DOHH2 (cell line): ENCODE results near the gene TMEM156.
A peak's percentile ranks its signal among the peaks of the same experiment; 100 is the strongest.
"Not testable (repeated sequence)": the region's sequence is repeated elsewhere in the genome, so short reads cannot be mapped to it uniquely, and the experiment has no call there.

ENCODE experiments used
- H3F3A ChIP-seq: fragments of 200-600 bp; sonication (generic), shearing (Covaris generic); 2 replicates; pipeline ENCODE4 v1.6.0; 2016; ENCODE audit warnings: antibody characterized with exemption, mild to moderate bottlenecking; ENCODE audit not compliant: control insufficient read depth, insufficient read depth
- H3K27ac ChIP-seq: fragments of 200-600 bp; sonication (generic); 2 replicates; pipeline ENCODE4 v1.5.1; 2014; ENCODE audit warnings: low read depth, mild to moderate bottlenecking, low read length, moderate library complexity
- H3K27me3 ChIP-seq: fragments of 200-600 bp; sonication (generic); 2 replicates; pipeline ENCODE4 v1.6.1; 2014; ENCODE audit warnings: mild to moderate bottlenecking, low read length, mixed read lengths; ENCODE audit not compliant: control insufficient read depth
- H3K36me3 ChIP-seq: fragments of 200-600 bp; sonication (generic); 2 replicates; pipeline ENCODE4 v1.6.1; 2014; ENCODE audit warnings: mild to moderate bottlenecking, low read length, moderate library complexity, mixed read lengths; ENCODE audit not compliant: control insufficient read depth
- H3K4me1 ChIP-seq: fragments of 200-600 bp; sonication (generic); 2 replicates; pipeline ENCODE4 v1.6.1; 2014; ENCODE audit warnings: mild to moderate bottlenecking, low read length, mixed read lengths; ENCODE audit not compliant: control insufficient read depth
- H3K4me2 ChIP-seq: fragments of 200-600 bp; sonication (generic); 2 replicates; pipeline ENCODE4 v1.6.0; 2014; ENCODE audit warnings: mild to moderate bottlenecking, low read length, moderate library complexity
- H3K4me3 ChIP-seq: fragments of 200-600 bp; sonication (generic); 2 replicates; pipeline ENCODE4 v1.5.1; 2014; ENCODE audit warnings: mild to moderate bottlenecking, low read length, mixed read lengths
- H3K79me2 ChIP-seq: fragments of 200-600 bp; sonication (generic); 2 replicates; pipeline ENCODE4 v1.6.1; 2014; ENCODE audit warnings: mild to moderate bottlenecking, low read length, mixed read lengths; ENCODE audit not compliant: control insufficient read depth
- H3K9me2 ChIP-seq: fragments of 200-600 bp; sonication (generic); replicated peaks from 2 replicates; pipeline ENCODE4 v1.6.1; 2014; ENCODE audit warnings: mild to moderate bottlenecking, low read length, mixed read lengths; ENCODE audit not compliant: control insufficient read depth
- H3K9me3 ChIP-seq: fragments of 200-600 bp; sonication (generic); 2 replicates; pipeline ENCODE4 v1.6.1; 2014; ENCODE audit warnings: antibody characterized with exemption, low read length, mixed read lengths; ENCODE audit not compliant: control insufficient read depth, insufficient read depth
- H4K20me1 ChIP-seq: fragments of 200-600 bp; sonication (generic); 2 replicates; pipeline ENCODE4 v1.6.0; 2014; ENCODE audit warnings: low read depth, mild to moderate bottlenecking, antibody characterized with exemption, low read length, moderate library complexity; ENCODE audit not compliant: control insufficient read depth, insufficient read depth
- EZH2phosphoT487 ChIP-seq: fragments of 200-600 bp; sonication (generic); IDR thresholded peaks from 2 replicates; pipeline ENCODE4 v1.6.1; 2017; ENCODE audit warnings: borderline replicate concordance, mild to moderate bottlenecking, antibody characterized with exemption, low read length, moderate library complexity, mixed read lengths
- TF ChIP-seq, protein P1 (sequence below): fragments of 200-600 bp; sonication (generic); IDR thresholded peaks from one replicate; pipeline ENCODE4 v1.5.1; 2014; ENCODE audit warnings: antibody characterized with exemption, mild to moderate bottlenecking, low read depth, low read length; ENCODE audit not compliant: poor library complexity, severe bottlenecking

Gene TMEM156

DNA sequence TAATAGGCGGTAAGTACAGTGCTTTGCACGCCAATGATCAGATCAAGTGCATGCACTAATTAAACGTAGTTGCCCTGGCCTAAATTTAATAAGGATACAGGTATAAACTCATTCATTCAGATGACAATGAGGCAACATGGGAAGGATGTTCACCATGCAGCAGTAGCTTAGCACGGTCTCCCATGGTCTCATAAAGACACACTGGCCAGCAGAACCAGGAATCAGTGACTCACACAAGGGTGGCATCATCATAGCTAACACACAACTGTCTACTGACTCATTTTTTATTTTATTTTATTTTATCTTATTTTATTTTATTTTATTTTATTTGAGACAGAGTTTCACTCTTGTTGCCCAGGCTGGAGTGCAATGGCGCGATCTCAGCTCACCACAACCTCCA lies 42.7 kb downstream of the TMEM156 start:
- no peaks in the 10 kb centered on the region for H4K20me1 ChIP-seq
- no peak overlapping the region for H3K27ac ChIP-seq
- H3K9me2 ChIP-seq, result no peaks in the 10 kb centered on the region
- peaks cover 15% of the 10 kb centered on the region for H3F3A ChIP-seq
- TF ChIP-seq, protein P1, sequence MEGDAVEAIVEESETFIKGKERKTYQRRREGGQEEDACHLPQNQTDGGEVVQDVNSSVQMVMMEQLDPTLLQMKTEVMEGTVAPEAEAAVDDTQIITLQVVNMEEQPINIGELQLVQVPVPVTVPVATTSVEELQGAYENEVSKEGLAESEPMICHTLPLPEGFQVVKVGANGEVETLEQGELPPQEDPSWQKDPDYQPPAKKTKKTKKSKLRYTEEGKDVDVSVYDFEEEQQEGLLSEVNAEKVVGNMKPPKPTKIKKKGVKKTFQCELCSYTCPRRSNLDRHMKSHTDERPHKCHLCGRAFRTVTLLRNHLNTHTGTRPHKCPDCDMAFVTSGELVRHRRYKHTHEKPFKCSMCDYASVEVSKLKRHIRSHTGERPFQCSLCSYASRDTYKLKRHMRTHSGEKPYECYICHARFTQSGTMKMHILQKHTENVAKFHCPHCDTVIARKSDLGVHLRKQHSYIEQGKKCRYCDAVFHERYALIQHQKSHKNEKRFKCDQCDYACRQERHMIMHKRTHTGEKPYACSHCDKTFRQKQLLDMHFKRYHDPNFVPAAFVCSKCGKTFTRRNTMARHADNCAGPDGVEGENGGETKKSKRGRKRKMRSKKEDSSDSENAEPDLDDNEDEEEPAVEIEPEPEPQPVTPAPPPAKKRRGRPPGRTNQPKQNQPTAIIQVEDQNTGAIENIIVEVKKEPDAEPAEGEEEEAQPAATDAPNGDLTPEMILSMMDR, result no peak
- TF ChIP-seq EZH2phosphoT487, result no peak
- no peaks in the 10 kb centered on the region for H3K9me3 ChIP-seq
- peaks cover 12% of the 10 kb centered on the region for H3K79me2 ChIP-seq
- H3K4me1 ChIP-seq, result peaks cover 43% of the 10 kb centered on the region
- H3K4me2 ChIP-seq, result no peak overlapping the region
- H3K4me3 ChIP-seq, result no peak overlapping the region
- peaks cover 85% of the 10 kb centered on the region for H3K36me3 ChIP-seq
- H3K27me3 ChIP-seq, result no peaks in the 10 kb centered on the region

DNA sequence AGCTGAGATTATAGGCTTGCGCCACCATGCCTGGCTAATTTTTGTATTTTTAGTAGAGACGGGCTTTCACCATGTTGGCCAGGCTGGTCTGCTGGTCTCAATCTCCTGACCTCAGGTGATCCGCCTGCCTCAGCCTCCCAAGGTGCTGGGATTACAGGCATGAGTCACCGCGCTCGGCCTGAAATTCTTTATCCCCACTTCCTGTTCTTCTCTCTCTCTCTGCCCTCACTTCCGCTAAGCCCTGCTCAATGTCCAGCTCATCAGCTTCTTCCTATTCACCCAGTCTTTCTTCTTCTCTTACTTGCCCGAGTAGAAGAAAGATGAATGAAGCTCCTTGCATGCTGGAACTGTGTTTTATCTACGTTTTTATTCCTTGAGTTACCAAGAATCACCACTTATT lies 43.9 kb downstream of the TMEM156 start:
- not testable (repeated sequence) for H3K9me2 ChIP-seq, H4K20me1 ChIP-seq, H3K27ac ChIP-seq, H3K4me2 ChIP-seq, H3K79me2 ChIP-seq, H3K4me3 ChIP-seq, H3K27me3 ChIP-seq, H3K9me3 ChIP-seq
- Histone ChIP-seq H3K36me3 (peaks cover 84% of the 10 kb centered on the region), H3F3A (peaks cover 12% of the 10 kb centered on the region), H3K4me1 (peaks cover 43% of the 10 kb centered on the region)

DNA sequence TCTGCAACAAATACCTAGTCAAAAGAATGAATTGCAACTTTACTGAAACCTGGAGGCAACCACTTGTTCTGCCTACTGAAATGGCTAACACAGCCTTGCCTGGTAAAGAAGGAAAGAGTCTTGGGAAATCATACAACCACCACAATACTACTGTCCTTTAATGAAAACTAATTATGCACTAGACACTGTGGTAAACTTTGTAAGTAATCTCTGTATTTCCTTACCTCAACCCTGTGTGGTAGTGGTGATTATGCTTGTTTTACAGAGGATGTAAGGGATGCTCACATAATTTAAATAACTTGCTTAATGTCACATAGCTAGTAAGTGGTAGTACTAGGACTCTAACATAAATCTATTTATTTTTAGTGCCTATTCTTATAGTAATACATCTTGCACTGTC lies 44.7 kb downstream of the TMEM156 start:
- Histone ChIP-seq H3K9me2 (no peaks in the 10 kb centered on the region), H3K79me2 (peaks cover 3% of the 10 kb centered on the region; the same call in 1 of the 2 replicates), H3K27ac (peak overlapping the region; percentile 19; the same call in 1 of the 2 replicates), H3F3A (peaks cover 12% of the 10 kb centered on the region), H3K4me3 (peak overlapping the region; percentile 0; the same call in 1 of the 2 replicates), H3K27me3 (no peaks in the 10 kb centered on the region), H3K9me3 (no peaks in the 10 kb centered on the region), H3K36me3 (peaks cover 88% of the 10 kb centered on the region), H3K4me1 (peaks cover 43% of the 10 kb centered on the region), H4K20me1 (no peaks in the 10 kb centered on the region), H3K4me2 (peak overlapping the region; percentile 35)
- TF ChIP-seq EZH2phosphoT487, result no peak
- TF ChIP-seq, protein P1, result no peak

DNA sequence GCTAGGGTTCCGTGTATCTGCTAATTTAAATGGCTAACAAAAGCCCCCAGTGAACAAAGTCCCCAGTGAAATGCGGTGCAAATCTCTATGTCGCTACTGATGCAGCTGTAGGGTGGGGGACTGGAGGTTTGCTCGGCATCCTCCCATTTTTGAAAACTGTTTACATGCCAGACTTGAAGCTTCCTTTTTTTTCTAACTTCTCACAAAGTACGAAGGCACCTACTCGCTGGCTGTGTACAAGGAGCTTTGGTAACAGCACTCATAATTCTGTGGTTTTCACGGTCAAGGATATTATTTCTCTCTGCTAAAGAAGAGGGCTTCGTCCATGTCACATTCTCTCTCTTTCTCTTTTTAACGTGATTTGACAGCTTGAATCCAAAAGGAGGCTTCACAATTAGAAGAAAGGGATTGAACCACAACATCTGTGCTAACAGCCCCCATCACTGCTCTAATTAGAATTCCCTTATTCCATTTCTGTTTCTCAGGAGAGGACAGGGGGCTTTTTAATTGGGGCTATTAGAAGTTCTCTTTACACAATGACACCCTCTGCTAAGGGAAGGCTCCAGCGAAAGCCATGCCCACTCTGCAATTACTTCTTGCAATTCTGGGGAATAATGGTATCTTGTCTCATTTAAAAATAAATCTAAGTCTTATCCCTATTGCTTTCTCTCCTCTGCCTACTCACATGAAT lies 46.7 kb downstream of the TMEM156 start:
- Histone ChIP-seq H3K27ac (0 out of 2 replicates have a peak overlapping the region, but pooled peaks have one; percentile 1), H4K20me1 (no peaks in the 10 kb centered on the region), H3K27me3 (no peaks in the 10 kb centered on the region), H3K36me3 (peaks cover 92% of the 10 kb centered on the region), H3K4me2 (no peak overlapping the region), H3K9me3 (no peaks in the 10 kb centered on the region), H3K79me2 (no peaks in the 10 kb centered on the region), H3F3A (peaks cover 12% of the 10 kb centered on the region), H3K4me1 (peaks cover 43% of the 10 kb centered on the region), H3K4me3 (no peak overlapping the region), H3K9me2 (no peaks in the 10 kb centered on the region)
- TF ChIP-seq, protein P1, result no peak
- no peak for TF ChIP-seq EZH2phosphoT487
